Measurements from ENCODE around the gene PDE4B.
"Not testable (repeated sequence)": the region's sequence is repeated elsewhere in the genome, so short reads cannot be mapped to it uniquely, and the experiment has no call there.

Gene PDE4B

GRCh38 chr1:66069976-66070876 lies 277.5 kb downstream of the PDE4B start:
- no peak for DNase-seq

GRCh38 chr1:66073388-66073787 lies 280.7 kb downstream of the PDE4B start:
- DNase-seq = no peak

GRCh38 chr1:66074147-66074546 lies 281.5 kb downstream of the PDE4B start:
- DNase-seq = no peak

GRCh38 chr1:66078412-66078811 lies 285.7 kb downstream of the PDE4B start:
- DNase-seq = no peak

- DNase-seq = no peak
Measured at GRCh38 chr1:66083003-66083402, 290.3 kb downstream of the PDE4B start.

GRCh38 chr1:66084442-66084841 lies 291.7 kb downstream of the PDE4B start:
- DNase-seq = no peak

- DNase-seq = no peak
Measured at GRCh38 chr1:66085600-66085999, 292.9 kb downstream of the PDE4B start.

- no peak for DNase-seq
Measured at GRCh38 chr1:66088787-66089186, 296.1 kb downstream of the PDE4B start.

- no peak for DNase-seq
Measured at GRCh38 chr1:66090859-66091457, 298.3 kb downstream of the PDE4B start.

- no peak for DNase-seq
Measured at GRCh38 chr1:66095190-66095589, 302.5 kb downstream of the PDE4B start.

- DNase-seq = not testable (repeated sequence)
Measured at GRCh38 chr1:66100959-66101358, 308.3 kb downstream of the PDE4B start.

GRCh38 chr1:66104076-66104475 lies 311.4 kb downstream of the PDE4B start:
- not testable (repeated sequence) for DNase-seq

GRCh38 chr1:66108624-66109023 lies 315.9 kb downstream of the PDE4B start:
- no peak for DNase-seq

- DNase-seq = no peak
Measured at GRCh38 chr1:66112744-66113400, 320.2 kb downstream of the PDE4B start.

GRCh38 chr1:66119148-66119547 lies 326.5 kb downstream of the PDE4B start:
- no peak for DNase-seq

- DNase-seq = no peak
Measured at GRCh38 chr1:66124670-66125069, 332.0 kb downstream of the PDE4B start.

GRCh38 chr1:66128641-66129040 lies 335.9 kb downstream of the PDE4B start:
- DNase-seq = not testable (repeated sequence)

- no peak for DNase-seq
Measured at GRCh38 chr1:66132324-66132723, 339.6 kb downstream of the PDE4B start.

- DNase-seq = no peak
Measured at GRCh38 chr1:66134004-66134403, 341.3 kb downstream of the PDE4B start.

GRCh38 chr1:66135161-66135560 lies 342.5 kb downstream of the PDE4B start:
- no peak for DNase-seq

GRCh38 chr1:66136423-66136822 lies 343.7 kb downstream of the PDE4B start:
- DNase-seq = not testable (repeated sequence)

- no peak for DNase-seq
Measured at GRCh38 chr1:66137235-66137634, 344.5 kb downstream of the PDE4B start.

- no peak for DNase-seq
Measured at GRCh38 chr1:66138613-66139012, 345.9 kb downstream of the PDE4B start.

- no peak for DNase-seq
Measured at GRCh38 chr1:66140072-66140471, 347.4 kb downstream of the PDE4B start.
